CD14-positive monocyte (primary cell): ENCODE results near the gene ZNF410. TPM values are rescaled to one million over a fixed set of nuclear protein-coding genes. Genes with fewer than 3 reads are reported as not detected.

Source experiments
- DNase-seq, 3 donors: peaks; one replicate each; pipeline ENCODE4 v3.0.0-alpha.2; 2011 to 2022
- H2AFZ ChIP-seq: 2 replicates; pipeline ENCODE4 v1.6.0; 2012; ENCODE audit warnings: mild to moderate bottlenecking, low read depth, low read length, inconsistent platforms; ENCODE audit not compliant: insufficient read depth, poor library complexity, severe bottlenecking
- H3K27ac ChIP-seq, 2 donors: 1 replicate in 1 of 2; 2 replicates in 1 of 2; pipeline ENCODE4 v1.5.1; 2012 to 2013; ENCODE audit warnings: low read length in 2 of 2, control low read depth in 1 of 2, inconsistent platforms in 1 of 2, low read depth in 1 of 2, mild to moderate bottlenecking in 1 of 2
- H3K27me3 ChIP-seq, 2 donors: one replicate each; pipeline versions ENCODE4 v1.6.0 to v1.6.1; 2011 to 2013; ENCODE audit warnings: low read length in 2 of 2; ENCODE audit not compliant: control insufficient read depth in 2 of 2, insufficient read depth in 2 of 2
- H3K36me3 ChIP-seq, 2 donors: replicated peaks in 1 of 2; 1 replicate in 1 of 2; 2 replicates in 1 of 2; pipeline versions ENCODE4 v1.5.1 to v1.6.1; 2012 to 2013; ENCODE audit warnings: low read length in 2 of 2, control low read depth in 1 of 2, inconsistent platforms in 1 of 2, mild to moderate bottlenecking in 1 of 2; ENCODE audit not compliant: insufficient read depth in 2 of 2, control insufficient read depth in 1 of 2
- H3K4me1 ChIP-seq, 2 donors: 1 replicate in 1 of 2; 2 replicates in 1 of 2; pipeline versions ENCODE4 v1.5.1 to v1.6.1; 2012 to 2013; ENCODE audit warnings: low read length in 2 of 2, control low read depth in 1 of 2, inconsistent platforms in 1 of 2, mild to moderate bottlenecking in 1 of 2, moderate library complexity in 1 of 2; ENCODE audit not compliant: insufficient read depth in 2 of 2, control insufficient read depth in 1 of 2
- H3K4me2 ChIP-seq: replicated peaks from 2 replicates; pipeline ENCODE3; 2012; ENCODE audit warnings: low read length, moderate library complexity, mild to moderate bottlenecking; ENCODE audit not compliant: poor library complexity, severe bottlenecking; ENCODE audit errors: extremely low read depth
- H3K4me3 ChIP-seq, 3 experiments: fragments of 200-600 bp in 1 of 3; sonication (generic) in 1 of 3; replicated peaks in 1 of 3; 1 replicate in 2 of 3; 2 replicates in 1 of 3; pipeline ENCODE4 v1.5.1; 2011 to 2013; ENCODE audit warnings: low read length in 3 of 3, mild to moderate bottlenecking in 3 of 3, control low read depth in 2 of 3, low read depth in 2 of 3, inconsistent platforms in 1 of 3, moderate library complexity in 1 of 3
- H3K79me2 ChIP-seq: 2 replicates; pipeline ENCODE4 v1.6.0; 2012; ENCODE audit warnings: mild to moderate bottlenecking, control low read depth, inconsistent platforms, low read length, moderate library complexity; ENCODE audit not compliant: insufficient read depth
- H3K9ac ChIP-seq: 2 replicates; pipeline ENCODE4 v1.6.0; 2017; ENCODE audit warnings: low read length, mild to moderate bottlenecking; ENCODE audit not compliant: insufficient read depth, poor library complexity, severe bottlenecking
- H3K9me3 ChIP-seq, 2 donors: replicated peaks in 1 of 2; 1 replicate in 1 of 2; 2 replicates in 1 of 2; pipeline versions ENCODE4 v1.5.1 to v1.6.1; 2012 to 2013; ENCODE audit warnings: low read length in 2 of 2, control low read depth in 1 of 2; ENCODE audit not compliant: control insufficient read depth in 1 of 2, insufficient read depth in 1 of 2
- H4K20me1 ChIP-seq: 2 replicates; pipeline ENCODE4 v1.6.0; 2012; ENCODE audit warnings: mild to moderate bottlenecking, low read length, control low read depth, moderate library complexity; ENCODE audit not compliant: insufficient read depth
- H3K27ac Mint-ChIP-seq, 7 donors: one replicate each; pipeline ENCODE4 v1.8.0; 2020; ENCODE audit warnings: mild to moderate bottlenecking in 7 of 7, mixed read lengths in 7 of 7, moderate library complexity in 6 of 7, inconsistent platforms in 2 of 7
- H3K27me3 Mint-ChIP-seq, 3 donors: one replicate each; pipeline ENCODE4 v1.8.0; 2021 to 2022; ENCODE audit warnings: low read depth in 3 of 3, mild to moderate bottlenecking in 3 of 3, mixed read lengths in 3 of 3, moderate library complexity in 3 of 3, inconsistent platforms in 1 of 3
- H3K36me3 Mint-ChIP-seq, 2 donors: one replicate each; pipeline ENCODE4 v1.8.0; 2020; ENCODE audit warnings: mixed read lengths in 2 of 2, inconsistent platforms in 1 of 2, mild to moderate bottlenecking in 1 of 2
- H3K4me1 Mint-ChIP-seq: one replicate; pipeline ENCODE4 v1.8.0; 2020; ENCODE audit warnings: mild to moderate bottlenecking, mixed read lengths
- H3K4me3 Mint-ChIP-seq, 2 donors: one replicate each; pipeline ENCODE4 v1.8.0; 2020; ENCODE audit warnings: mild to moderate bottlenecking in 2 of 2, mixed read lengths in 2 of 2, moderate library complexity in 1 of 2
- H3K9me3 Mint-ChIP-seq, 7 donors: one replicate each; pipeline ENCODE4 v1.8.0; 2020 to 2022; ENCODE audit warnings: mixed read lengths in 7 of 7, mild to moderate bottlenecking in 6 of 7, moderate library complexity in 6 of 7, inconsistent platforms in 2 of 7
- WGBS: methylation state at CpG from one replicate; pipeline ENCODE4 v1.1.5; 2013; ENCODE audit warnings: missing lambda C conversion rate; ENCODE audit not compliant: insufficient coverage; 5-methylcytosine and 5-hydroxymethylcytosine counted together
- intact Hi-C, 2 donors: fragments of 100-400 bp; cut with micrococcal nuclease; formaldehyde crosslinking; loops; one replicate each; pipeline versions ENCODE4 v1.15.0 to v1.15.1; 2023
- polyA plus RNA-seq, 3 donors: library from polyadenylated mRNA; depleted of rRNA in 1 of 3; unstranded in 2 of 3; stranded (reverse) in 1 of 3; fragments of 300-500 nt in 2 of 3; fragments of >200 nt in 1 of 3; fragmentation: Illumina TruSeq in 2 of 3; gene quantifications; 1 replicate in 2 of 3; 2 replicates in 1 of 3; pipeline ENCODE4 v1.2.3, GENCODE V29; 2012 to 2021
- TF ChIP-seq, protein P1 (sequence below): fragments of 200-600 bp; IDR thresholded peaks from one replicate; pipeline ENCODE4 v1.8.0; 2022; ENCODE audit warnings: antibody characterized with exemption, mild to moderate bottlenecking

Gene ZNF410
- polyA plus RNA-seq, 3 donors, result 20.4 to 53.3 (median 42.5) TPM

DNA sequence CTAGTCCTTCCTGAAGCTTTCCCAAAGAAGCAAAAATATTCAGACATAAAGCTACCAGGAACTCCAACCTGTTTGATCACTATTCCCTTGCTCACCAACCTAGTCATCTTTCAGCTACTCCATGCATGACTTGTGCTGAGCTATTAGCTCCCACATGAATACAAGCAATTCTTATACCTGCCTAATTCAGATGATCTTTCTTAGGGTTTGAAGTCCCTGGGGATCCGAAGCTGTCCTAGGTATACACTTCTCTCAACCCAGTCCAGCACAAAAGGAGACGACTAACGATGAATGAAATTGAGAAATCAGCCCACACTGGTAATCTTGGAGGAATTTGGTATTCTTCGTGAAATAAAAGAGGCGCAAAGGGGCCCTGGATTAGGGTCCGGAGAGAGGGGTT is 35.7 kb upstream of the ZNF410 start:
- TF ChIP-seq, protein P1, sequence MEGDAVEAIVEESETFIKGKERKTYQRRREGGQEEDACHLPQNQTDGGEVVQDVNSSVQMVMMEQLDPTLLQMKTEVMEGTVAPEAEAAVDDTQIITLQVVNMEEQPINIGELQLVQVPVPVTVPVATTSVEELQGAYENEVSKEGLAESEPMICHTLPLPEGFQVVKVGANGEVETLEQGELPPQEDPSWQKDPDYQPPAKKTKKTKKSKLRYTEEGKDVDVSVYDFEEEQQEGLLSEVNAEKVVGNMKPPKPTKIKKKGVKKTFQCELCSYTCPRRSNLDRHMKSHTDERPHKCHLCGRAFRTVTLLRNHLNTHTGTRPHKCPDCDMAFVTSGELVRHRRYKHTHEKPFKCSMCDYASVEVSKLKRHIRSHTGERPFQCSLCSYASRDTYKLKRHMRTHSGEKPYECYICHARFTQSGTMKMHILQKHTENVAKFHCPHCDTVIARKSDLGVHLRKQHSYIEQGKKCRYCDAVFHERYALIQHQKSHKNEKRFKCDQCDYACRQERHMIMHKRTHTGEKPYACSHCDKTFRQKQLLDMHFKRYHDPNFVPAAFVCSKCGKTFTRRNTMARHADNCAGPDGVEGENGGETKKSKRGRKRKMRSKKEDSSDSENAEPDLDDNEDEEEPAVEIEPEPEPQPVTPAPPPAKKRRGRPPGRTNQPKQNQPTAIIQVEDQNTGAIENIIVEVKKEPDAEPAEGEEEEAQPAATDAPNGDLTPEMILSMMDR, result no peak
- H3K4me1 Mint-ChIP-seq, result peaks cover 20% of the 10 kb centered on the region
- Histone ChIP-seq H3K4me2 (peak overlapping the region; percentile 84), H3K9me3 (no peaks in the 10 kb centered on the region), H3K36me3 (no peaks in the 10 kb centered on the region), H4K20me1 (no peaks in the 10 kb centered on the region), H3K4me3 (peak overlapping the region; percentile 52 to 88 (median 75)), H3K27ac (peak overlapping the region; percentile 83 to 92), H3K9ac (peak overlapping the region; percentile 73), H2AFZ (peak overlapping the region; percentile 89), H3K4me1 (peaks cover 18 to 23% of the 10 kb centered on the region in 2 donors), H3K79me2 (no peaks in the 10 kb centered on the region), H3K27me3 (no peaks in the 10 kb centered on the region)
- DNase-seq, result no peak
- H3K36me3 Mint-ChIP-seq, result no peaks in the 10 kb centered on the region
- intact Hi-C loops, result loop anchor here in 1 of 2 donors (5.0 kb wide), 1 partner anchor 36 kb away; the partner anchor contains the start of gene ZNF410
- H3K9me3 Mint-ChIP-seq, result peaks cover 0 to 3% (median 0%) of the 10 kb centered on the region in 7 donors
- peak overlapping the region; percentile 91 to 97 for H3K4me3 Mint-ChIP-seq
- no CpG with 5 or more reads among the region's 6 CpGs for WGBS
- H3K27me3 Mint-ChIP-seq, result peaks cover 0 to 3% (median under 1%) of the 10 kb centered on the region in 3 donors
- H3K27ac Mint-ChIP-seq, result peak overlapping the region in 6 of 7 donors; percentile 98 to 99 (median 98)

DNA sequence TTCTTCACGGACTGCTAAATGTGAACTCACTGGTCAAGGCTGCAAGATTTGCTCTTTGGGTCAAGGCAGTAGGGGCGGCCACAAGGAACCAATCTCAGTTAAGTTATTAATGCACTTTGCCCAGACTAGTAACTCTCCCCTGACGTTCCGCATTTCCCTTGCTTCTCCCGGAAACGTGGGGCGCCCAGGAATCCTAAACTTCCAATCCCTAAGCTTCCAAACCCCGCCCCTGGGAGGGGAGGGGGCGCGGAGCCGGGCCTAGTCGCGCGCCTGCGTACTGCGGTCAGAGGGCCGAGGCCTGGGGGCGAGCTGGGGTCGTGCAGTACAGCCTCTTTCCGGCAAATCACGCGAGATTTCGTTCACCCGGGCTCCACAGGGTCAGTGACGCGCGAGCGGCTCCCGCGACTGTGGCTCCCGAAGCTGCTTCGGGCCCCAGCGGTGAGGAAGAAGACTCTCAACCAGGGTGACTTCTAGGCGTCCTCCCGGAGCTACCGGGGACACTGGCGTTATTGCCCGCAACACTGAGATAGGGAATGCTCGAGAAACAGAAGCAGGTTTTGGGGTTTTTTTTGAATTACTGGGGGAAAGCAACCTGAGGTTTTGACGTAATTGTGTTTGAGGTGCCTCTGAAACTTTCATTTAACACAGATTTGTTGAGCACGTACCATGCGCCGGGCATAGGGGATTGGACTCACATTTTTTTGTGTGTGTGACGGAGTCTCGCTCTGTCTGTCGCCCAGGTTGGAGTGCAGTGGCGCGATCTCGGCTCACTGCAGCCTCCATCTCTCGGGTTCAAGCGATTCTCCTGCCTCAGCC is 34.9 kb upstream of the ZNF410 start, which contains the start of gene PTGR2:
TSS of gene PTGR2 (plus strand) at position 265 of the 816 bp plus-strand sequence. CDS start 7,032 bp downstream, outside the sequence.
- Mint-ChIP-seq H3K4me3 (peak within 1 kb of the TSS; percentile 91 to 97), H3K4me1 (peaks cover 20% of the 10 kb centered on the region), H3K27ac (peak within 1 kb of the TSS; percentile 97 to 99 (median 98)), H3K36me3 (no peaks in the 10 kb centered on the region), H3K27me3 (peaks cover 0 to 2% (median 0%) of the 10 kb centered on the region in 3 donors), H3K9me3 (no peaks in the 10 kb centered on the region)
- H3K36me3 ChIP-seq, result no peaks in the 10 kb centered on the region
- H3K27ac ChIP-seq, result peak within 1 kb of the TSS; percentile 83 to 92
- H3K79me2 ChIP-seq, result no peaks in the 10 kb centered on the region
- H2AFZ ChIP-seq, result peak within 1 kb of the TSS; percentile 89
- no peaks in the 10 kb centered on the region for H4K20me1 ChIP-seq
- peak; percentile 93 to 96 (median 95) for DNase-seq
- TF ChIP-seq, protein P1, result no peak
- intact Hi-C loops, result loop anchor here in 1 of 2 donors (5.0 kb wide), 1 partner anchor 36 kb away; the partner anchor contains the start of gene ZNF410
- no peaks in the 10 kb centered on the region for H3K9me3 ChIP-seq
- peaks cover 18 to 23% of the 10 kb centered on the region in 2 donors for H3K4me1 ChIP-seq
- 0% methylated on average over 44 of the region's 51 CpGs for WGBS
- H3K27me3 ChIP-seq, result no peaks in the 10 kb centered on the region
- peak within 1 kb of the TSS; percentile 52 to 88 (median 75) for H3K4me3 ChIP-seq
- H3K4me2 ChIP-seq, result peak within 1 kb of the TSS; percentile 84
- H3K9ac ChIP-seq, result peak within 1 kb of the TSS; percentile 73
